GM10266 (cell line): ENCODE results near the gene TOPORS.

ENCODE experiments used
- DNase-seq: peaks from one replicate; pipeline ENCODE4 v3.0.0; 2012; ENCODE audit errors: extremely low spot score
- CTCF ChIP-seq: IDR thresholded peaks from 2 replicates; pipeline ENCODE4 v1.5.1; 2012; ENCODE audit warnings: mild to moderate bottlenecking, low read depth; ENCODE audit not compliant: control insufficient read depth, insufficient read depth; ENCODE audit errors: missing control alignments

Gene TOPORS

GRCh38 chr9:32545884-32546283, 6.5 kb downstream of the TOPORS start:
- no peak for TF ChIP-seq CTCF
- DNase-seq: no peak

DNA sequence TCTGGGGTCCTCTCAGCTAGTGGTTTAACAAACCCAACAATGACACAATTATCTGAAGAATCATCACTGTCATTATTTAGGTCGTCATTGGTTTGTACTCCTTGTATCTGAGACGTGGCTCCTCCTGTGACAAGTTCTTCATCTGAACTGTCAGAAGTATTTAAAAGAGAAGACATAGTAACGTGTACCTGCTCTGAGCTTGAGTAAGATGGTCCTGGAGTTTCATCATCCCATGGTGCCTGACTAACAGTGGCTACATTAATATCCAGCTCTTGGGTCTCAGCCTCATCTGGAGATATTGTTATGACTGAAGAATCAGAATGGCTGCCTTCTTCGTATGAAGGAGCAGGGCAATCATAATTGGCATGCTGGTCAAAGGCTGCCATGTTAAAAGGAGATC, 9.3 kb downstream of the TOPORS start:
- no peak for TF ChIP-seq CTCF
- DNase-seq: no peak

DNA sequence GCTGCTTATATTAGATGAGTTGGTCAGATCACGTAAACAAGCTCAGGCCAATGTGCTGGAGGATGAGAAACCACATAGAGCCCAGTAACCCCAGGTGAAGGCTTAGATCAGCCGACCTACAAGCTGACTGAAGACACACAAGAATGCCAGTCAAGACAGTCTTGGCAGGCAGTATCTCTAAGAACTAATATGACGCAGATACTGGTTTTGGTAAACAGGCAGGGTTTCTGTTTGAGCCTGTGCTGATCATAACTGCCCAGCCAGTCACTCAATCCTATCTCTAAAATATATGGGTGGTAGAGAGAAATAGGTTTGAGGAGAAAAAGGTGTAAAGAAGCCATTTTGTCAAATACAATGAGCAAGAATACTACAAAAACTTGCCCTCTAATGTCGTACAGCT, 18.6 kb downstream of the TOPORS start:
- no peak for TF ChIP-seq CTCF
- no peak for DNase-seq

DNA sequence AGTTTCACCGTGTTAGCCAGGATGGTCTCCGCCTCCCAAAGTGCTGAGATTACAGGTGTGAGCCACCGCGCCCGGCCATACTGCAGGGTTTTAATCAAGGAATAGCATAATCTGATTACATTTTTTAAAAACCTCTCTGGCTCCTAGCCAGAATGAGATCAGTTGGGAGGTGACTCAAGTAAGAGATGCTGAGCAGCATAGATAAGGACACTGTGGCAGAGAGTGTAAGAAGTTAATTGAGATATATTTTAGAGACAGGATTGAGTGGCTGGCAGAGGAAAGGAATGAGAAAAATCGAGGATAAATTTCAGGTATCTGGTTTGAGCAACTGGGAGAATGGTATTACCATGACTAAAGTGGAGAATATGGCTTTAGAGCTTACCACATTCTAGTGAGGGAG, 19.1 kb downstream of the TOPORS start:
- no peak for DNase-seq
- no peak for TF ChIP-seq CTCF

DNA sequence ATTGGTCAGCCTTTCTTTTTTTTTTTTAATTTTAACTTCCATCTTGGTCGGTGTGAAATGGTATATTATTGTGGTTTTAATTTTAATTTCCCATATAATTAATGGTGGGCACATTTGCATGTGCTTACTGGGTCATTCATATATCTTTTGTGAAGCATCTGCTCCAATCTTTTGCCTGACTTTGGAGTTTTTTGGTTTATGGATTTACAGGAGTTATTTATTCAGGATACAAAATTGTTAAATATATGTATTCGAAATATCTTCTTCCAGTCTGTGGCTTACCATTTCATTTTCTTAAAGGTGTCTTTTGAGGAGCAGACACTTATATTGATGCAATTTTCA, 25.7 kb downstream of the TOPORS start:
- no peak for TF ChIP-seq CTCF
- no peak for DNase-seq

GRCh38 chr9:32526041-32526706, 26.2 kb downstream of the TOPORS start, which contains the start of gene RIGI:
Gene RIGI, minus strand, starts transcription at chr9:32526196. Its CDS starts 30 bp downstream, at chr9:32526166.
- TF ChIP-seq CTCF: peak; percentile 40
- peak; percentile 38 for DNase-seq

DNA sequence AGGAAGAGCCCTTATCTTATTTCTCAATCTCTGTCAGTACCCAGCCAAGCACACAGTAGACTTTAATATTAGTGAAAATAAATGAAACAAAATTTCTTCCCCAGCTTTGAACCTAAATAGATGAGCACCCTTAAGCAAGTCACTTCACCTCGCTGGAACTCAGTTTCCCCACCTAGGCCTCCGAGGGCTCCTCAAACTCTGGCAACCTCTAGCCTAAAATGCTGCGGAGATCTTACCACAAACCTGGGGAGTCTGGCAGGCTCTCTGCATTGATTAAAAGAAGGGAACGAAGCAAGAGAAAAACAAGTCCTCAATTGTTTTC, 26.7 kb downstream of the TOPORS start:
- TF ChIP-seq CTCF: no peak
- no peak for DNase-seq
